IMR-90 (cell line): ENCODE measurements around the gene SLC35D2.
A peak's percentile ranks its signal among the peaks of the same experiment; 100 is the strongest.

Source experiments
- BHLHE40 ChIP-seq: fragments of 150-350 bp; IDR thresholded peaks from 2 replicates; pipeline ENCODE4 v1.6.1; 2016; ENCODE audit warnings: mild to moderate bottlenecking, low read depth, low read length
- CEBPB ChIP-seq: IDR thresholded peaks from 2 replicates; pipeline ENCODE4 v1.6.1; 2012; ENCODE audit warnings: low read depth, low read length, improper control_type of control experiment
- FOS ChIP-seq: fragments of 150-350 bp; IDR thresholded peaks from 2 replicates; pipeline ENCODE4 v1.6.1; 2016; ENCODE audit warnings: low read depth, low read length
- MAFK ChIP-seq: IDR thresholded peaks from 2 replicates; pipeline ENCODE4 v1.6.1; 2012; ENCODE audit warnings: low read depth, low read length, improper control_type of control experiment
- MXI1 ChIP-seq: IDR thresholded peaks from 2 replicates; pipeline ENCODE4 v1.6.1; 2012; ENCODE audit warnings: low read depth, mild to moderate bottlenecking, low read length, moderate library complexity, borderline replicate concordance
- NFE2L2 ChIP-seq: fragments of 150-350 bp; IDR thresholded peaks from 2 replicates; pipeline ENCODE4 v1.6.1; 2016; ENCODE audit warnings: low read depth, mild to moderate bottlenecking, low read length
- POLR2A ChIP-seq: IDR thresholded peaks from 2 replicates; pipeline ENCODE4 v1.6.1; 2012; ENCODE audit warnings: mild to moderate bottlenecking, low read depth, low read length
- RCOR1 ChIP-seq: IDR thresholded peaks from 2 replicates; pipeline ENCODE4 v1.6.1; 2012; ENCODE audit warnings: mild to moderate bottlenecking, low read length, improper control_type of control experiment; ENCODE audit not compliant: insufficient replicate concordance
- TF ChIP-seq, protein P1 (sequence below): conservative IDR thresholded peaks from 2 replicates; pipeline ENCODE4 v1.5.1; 2012; ENCODE audit warnings: mild to moderate bottlenecking, low read depth, low read length, improper control_type of control experiment
- TF ChIP-seq, protein P2 (sequence below): fragments of 150-350 bp; IDR thresholded peaks from 2 replicates; pipeline ENCODE4 v1.6.1; 2016; ENCODE audit warnings: low read depth, mild to moderate bottlenecking, low read length, moderate library complexity, borderline replicate concordance
- TF ChIP-seq, protein P3 (sequence below): fragments of 150-350 bp; IDR thresholded peaks from 2 replicates; pipeline ENCODE4 v1.6.1; 2017; ENCODE audit warnings: mild to moderate bottlenecking, antibody characterized with exemption, low read length, low read depth

DNA sequence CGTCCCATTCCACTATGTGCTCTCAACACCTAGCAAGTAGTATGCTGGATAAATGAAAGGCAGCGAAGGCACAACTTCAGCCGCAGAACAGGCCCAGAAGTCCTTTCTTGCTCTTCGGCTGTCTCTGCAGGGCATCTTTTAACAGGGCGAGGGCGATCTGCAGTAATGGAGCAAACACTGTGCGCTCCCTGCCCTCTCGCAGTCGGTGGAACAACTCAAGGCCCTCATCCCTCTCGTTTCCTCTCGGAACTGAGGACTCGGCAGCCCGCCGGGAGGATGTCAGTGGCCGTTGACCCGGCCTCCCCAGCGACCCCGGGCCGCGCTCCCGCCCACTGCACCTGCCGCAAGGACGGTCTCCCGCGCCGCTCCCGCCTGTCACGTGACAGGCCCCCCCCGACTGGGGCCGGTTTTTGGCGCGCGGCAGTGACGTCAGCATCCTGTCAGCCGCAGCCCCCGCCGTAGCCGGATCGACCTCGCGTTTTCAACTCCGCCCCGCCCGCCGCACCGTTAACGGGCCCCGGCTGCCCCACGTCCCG lies 33.6 kb upstream of the SLC35D2 start:
- TF ChIP-seq, protein P1, sequence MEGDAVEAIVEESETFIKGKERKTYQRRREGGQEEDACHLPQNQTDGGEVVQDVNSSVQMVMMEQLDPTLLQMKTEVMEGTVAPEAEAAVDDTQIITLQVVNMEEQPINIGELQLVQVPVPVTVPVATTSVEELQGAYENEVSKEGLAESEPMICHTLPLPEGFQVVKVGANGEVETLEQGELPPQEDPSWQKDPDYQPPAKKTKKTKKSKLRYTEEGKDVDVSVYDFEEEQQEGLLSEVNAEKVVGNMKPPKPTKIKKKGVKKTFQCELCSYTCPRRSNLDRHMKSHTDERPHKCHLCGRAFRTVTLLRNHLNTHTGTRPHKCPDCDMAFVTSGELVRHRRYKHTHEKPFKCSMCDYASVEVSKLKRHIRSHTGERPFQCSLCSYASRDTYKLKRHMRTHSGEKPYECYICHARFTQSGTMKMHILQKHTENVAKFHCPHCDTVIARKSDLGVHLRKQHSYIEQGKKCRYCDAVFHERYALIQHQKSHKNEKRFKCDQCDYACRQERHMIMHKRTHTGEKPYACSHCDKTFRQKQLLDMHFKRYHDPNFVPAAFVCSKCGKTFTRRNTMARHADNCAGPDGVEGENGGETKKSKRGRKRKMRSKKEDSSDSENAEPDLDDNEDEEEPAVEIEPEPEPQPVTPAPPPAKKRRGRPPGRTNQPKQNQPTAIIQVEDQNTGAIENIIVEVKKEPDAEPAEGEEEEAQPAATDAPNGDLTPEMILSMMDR, result no peak
- peak; percentile 74 for TF ChIP-seq BHLHE40
- TF ChIP-seq, protein P2, sequence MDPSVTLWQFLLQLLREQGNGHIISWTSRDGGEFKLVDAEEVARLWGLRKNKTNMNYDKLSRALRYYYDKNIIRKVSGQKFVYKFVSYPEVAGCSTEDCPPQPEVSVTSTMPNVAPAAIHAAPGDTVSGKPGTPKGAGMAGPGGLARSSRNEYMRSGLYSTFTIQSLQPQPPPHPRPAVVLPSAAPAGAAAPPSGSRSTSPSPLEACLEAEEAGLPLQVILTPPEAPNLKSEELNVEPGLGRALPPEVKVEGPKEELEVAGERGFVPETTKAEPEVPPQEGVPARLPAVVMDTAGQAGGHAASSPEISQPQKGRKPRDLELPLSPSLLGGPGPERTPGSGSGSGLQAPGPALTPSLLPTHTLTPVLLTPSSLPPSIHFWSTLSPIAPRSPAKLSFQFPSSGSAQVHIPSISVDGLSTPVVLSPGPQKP, result no peak
- no peak for TF ChIP-seq POLR2A
- TF ChIP-seq, protein P3, sequence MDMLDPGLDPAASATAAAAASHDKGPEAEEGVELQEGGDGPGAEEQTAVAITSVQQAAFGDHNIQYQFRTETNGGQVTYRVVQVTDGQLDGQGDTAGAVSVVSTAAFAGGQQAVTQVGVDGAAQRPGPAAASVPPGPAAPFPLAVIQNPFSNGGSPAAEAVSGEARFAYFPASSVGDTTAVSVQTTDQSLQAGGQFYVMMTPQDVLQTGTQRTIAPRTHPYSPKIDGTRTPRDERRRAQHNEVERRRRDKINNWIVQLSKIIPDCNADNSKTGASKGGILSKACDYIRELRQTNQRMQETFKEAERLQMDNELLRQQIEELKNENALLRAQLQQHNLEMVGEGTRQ, result peak; percentile 96
- no peak for TF ChIP-seq NFE2L2
- TF ChIP-seq FOS, result no peak
- no peak for TF ChIP-seq CEBPB
- TF ChIP-seq MXI1, result peak; percentile 38; the same call in 1 of the 2 replicates
- TF ChIP-seq RCOR1, result peak; percentile 82
- TF ChIP-seq MAFK, result no peak
